Spleen (tissue), 11 donors: ENCODE measurements around the gene CIDEC. TPM values are rescaled to one million over a fixed set of nuclear protein-coding genes. Genes with fewer than 3 reads are reported as not detected.
"Not testable (repeated sequence)": the region's sequence is repeated elsewhere in the genome, so short reads cannot be mapped to it uniquely, and the experiment has no call there.

ENCODE experiments used
- DNase-seq: peaks from one replicate; pipeline ENCODE4 v3.0.0-alpha.2; 2020
- H3K27ac ChIP-seq, 8 donors: fragments of 200-600 bp; sonication (generic) in 7 of 8; 1 replicate in 4 of 8; 2 replicates in 4 of 8; pipeline versions ENCODE4 v1.5.0 to v1.8.0; 2016 to 2021; ENCODE audit warnings: inconsistent platforms in 4 of 8, mild to moderate bottlenecking in 4 of 8, moderate library complexity in 1 of 8
- H3K27me3 ChIP-seq, 7 donors: fragments of 200-600 bp; sonication (generic) in 6 of 7; replicated peaks in 1 of 7; 1 replicate in 4 of 7; 2 replicates in 3 of 7; pipeline versions ENCODE4 v1.5.0 to v1.8.0; 2016 to 2021; ENCODE audit warnings: inconsistent platforms in 3 of 7, mild to moderate bottlenecking in 1 of 7
- H3K36me3 ChIP-seq, 6 donors: fragments of 200-600 bp; sonication (generic) in 5 of 6; 1 replicate in 4 of 6; 2 replicates in 2 of 6; pipeline versions ENCODE4 v1.5.0 to v1.8.0; 2016 to 2021; ENCODE audit warnings: inconsistent platforms in 2 of 6
- H3K4me1 ChIP-seq, 6 donors: fragments of 200-600 bp; sonication (generic) in 5 of 6; 1 replicate in 3 of 6; 2 replicates in 3 of 6; pipeline versions ENCODE4 v1.5.0 to v1.8.0; 2016 to 2021; ENCODE audit warnings: inconsistent platforms in 3 of 6
- H3K4me3 ChIP-seq, 8 donors: fragments of 200-600 bp; sonication (generic) in 7 of 8; 1 replicate in 4 of 8; 2 replicates in 4 of 8; pipeline versions ENCODE4 v1.5.0 to v1.8.0; 2016 to 2021; ENCODE audit warnings: inconsistent platforms in 4 of 8, mild to moderate bottlenecking in 4 of 8, moderate library complexity in 2 of 8
- H3K9me3 ChIP-seq, 8 donors: fragments of 200-600 bp; sonication (generic) in 7 of 8; 1 replicate in 4 of 8; 2 replicates in 4 of 8; pipeline versions ENCODE4 v1.5.0 to v1.8.0; 2016 to 2021; ENCODE audit warnings: inconsistent platforms in 4 of 8
- CTCF ChIP-seq, 11 experiments: fragments of 200-600 bp in 7 of 11; fragments of 450-650 bp in 4 of 11; sonication (generic) in 4 of 11; IDR thresholded peaks in 8 of 11; conservative IDR thresholded peaks in 3 of 11; 1 replicate in 7 of 11; 2 replicates in 4 of 11; pipeline versions ENCODE4 v1.4.0 to v1.8.0; 2016 to 2021; ENCODE audit warnings: antibody characterized with exemption in 11 of 11, inconsistent platforms in 4 of 11, mild to moderate bottlenecking in 1 of 11
- POLR2A ChIP-seq, 3 donors: fragments of 450-650 bp; IDR thresholded peaks; one replicate each; pipeline ENCODE4 v1.5.1; 2017; ENCODE audit warnings: antibody characterized with exemption in 3 of 3, mild to moderate bottlenecking in 1 of 3
- POLR2AphosphoS5 ChIP-seq, 3 donors: sonication (generic); formaldehyde crosslinking; IDR thresholded peaks; one replicate each; pipeline ENCODE4 v1.5.1; 2017; ENCODE audit warnings: antibody characterized with exemption in 3 of 3
- WGBS, 5 donors: extraction: QIAGEN DNeasy Blood & Tissue Kit in 3 of 5; methylation state at CpG; one replicate each; pipeline versions ENCODE4 v1.1.5 to v1.1.7; 2013 to 2018; 5-methylcytosine and 5-hydroxymethylcytosine counted together
- intact Hi-C: fragments of 100-400 bp; cut with DNase I; formaldehyde crosslinking; loops from one replicate; pipeline ENCODE4 v1.15.0; 2023; ENCODE audit warnings: low total_unique reads
- polyA plus RNA-seq, 3 donors: library from polyadenylated mRNA; stranded (reverse); fragments of 200-250 nt; gene quantifications; one replicate each; pipeline ENCODE4 v1.2.1, GENCODE V29; 2013
- total RNA-seq, 7 donors: library from RNA; depleted of rRNA in 3 of 7; stranded (reverse); fragments of >200 nt in 3 of 7; fragmentation: NEBNext Ultra II Directional in 4 of 7; extraction: Animal tissue kit (Norgen Biotek cat#: 25700) in 4 of 7; gene quantifications; one replicate each; pipeline versions ENCODE4 v1.1.0 to v1.2.1, GENCODE V29; 2016 to 2021
- donor health status: healthy with polysubstance abuse.
- donor health status: DM: no; HTN: no; CAD: no; lungs with moderate emphysema.
- donor health status: DM: no; HTN: no; CAD: no.
- donor health status: Bipolar disorder and iron deficiency.
- donor health status: healthy.
- donor health status: DM: no; HTN: no; CAD: no.
- donor health status: DM: yes; HTN: yes; CAD: no.

Gene CIDEC
- total and polyA plus RNA-seq, 10 donors: 0.13 to 0.24 TPM; not detected in 8

GRCh38 chr3:9881441-9881840 is 1.4 kb upstream of the CIDEC start:
- Histone ChIP-seq H3K9me3 (no peaks in the 10 kb centered on the region), H3K27me3 (no peaks in the 10 kb centered on the region), H3K4me1 (no peaks in the 10 kb centered on the region), H3K36me3 (no peaks in the 10 kb centered on the region), H3K4me3 (no peak overlapping the region), H3K27ac (no peak overlapping the region)
- no peak for DNase-seq
- intact Hi-C loops: no loop called here
- 86 to 97% (median 93%) methylated on average over 1 of the region's 1 CpG for WGBS, 5 donors
- TF ChIP-seq CTCF (IDR thresholded peaks at IDR 0.05 in 8 of 11, conservative IDR thresholded peaks at IDR 0.05 in 3 of 11) (no peak), POLR2AphosphoS5 (IDR thresholded peaks at IDR 0.05) (no peak), POLR2A (IDR thresholded peaks at IDR 0.05) (no peak)

- Histone ChIP-seq H3K9me3 (no peaks in the 10 kb centered on the region), H3K4me1 (no peaks in the 10 kb centered on the region), H3K27ac (no peak overlapping the region), H3K27me3 (no peaks in the 10 kb centered on the region), H3K36me3 (no peaks in the 10 kb centered on the region), H3K4me3 (no peak overlapping the region)
- intact Hi-C loops: no loop called here
- DNase-seq: no peak
- no peak for TF ChIP-seq POLR2AphosphoS5 (IDR thresholded peaks at IDR 0.05)
- no peak for TF ChIP-seq CTCF (IDR thresholded peaks at IDR 0.05 in 8 of 11, conservative IDR thresholded peaks at IDR 0.05 in 3 of 11)
- no peak for TF ChIP-seq POLR2A (IDR thresholded peaks at IDR 0.05)
- 76 to 89% (median 82%) methylated on average over 5 of the region's 5 CpGs for WGBS, 5 donors
Measured at GRCh38 chr3:9878700-9879099, 1.4 kb downstream of the CIDEC start.

- no peak overlapping the region for H3K27ac ChIP-seq
- H3K36me3 ChIP-seq: no peaks in the 10 kb centered on the region
- intact Hi-C loops: no loop called here
- no peaks in the 10 kb centered on the region for H3K9me3 ChIP-seq
- H3K4me1 ChIP-seq: no peaks in the 10 kb centered on the region
- DNase-seq: peak; percentile 71
- no peak overlapping the region for H3K4me3 ChIP-seq
- TF ChIP-seq POLR2A (IDR thresholded peaks at IDR 0.05) (no peak), POLR2AphosphoS5 (IDR thresholded peaks at IDR 0.05) (no peak), CTCF (IDR thresholded peaks at IDR 0.05 in 8 of 11, conservative IDR thresholded peaks at IDR 0.05 in 3 of 11) (no peak)
- 29 to 95% (median 92%) methylated on average over 1 to 12 of the region's 12 CpGs for WGBS, 5 donors
- no peaks in the 10 kb centered on the region for H3K27me3 ChIP-seq
Measured at GRCh38 chr3:9876991-9877390, 3.1 kb downstream of the CIDEC start.

GRCh38 chr3:9876255-9876654 is 3.8 kb downstream of the CIDEC start:
- WGBS, 5 donors: 81 to 85% (median 83%) methylated on average over 4 of the region's 4 CpGs
- intact Hi-C loops, H3K9me3 ChIP-seq, DNase-seq, H3K27ac ChIP-seq, H3K27me3 ChIP-seq, H3K4me1 ChIP-seq, H3K36me3 ChIP-seq, H3K4me3 ChIP-seq: not testable (repeated sequence)

- TF ChIP-seq CTCF (IDR thresholded peaks at IDR 0.05 in 8 of 11, conservative IDR thresholded peaks at IDR 0.05 in 3 of 11) (no peak), POLR2AphosphoS5 (IDR thresholded peaks at IDR 0.05) (no peak), POLR2A (IDR thresholded peaks at IDR 0.05) (no peak)
- no peaks in the 10 kb centered on the region for H3K4me1 ChIP-seq
- no peaks in the 10 kb centered on the region for H3K9me3 ChIP-seq
- H3K27me3 ChIP-seq: no peaks in the 10 kb centered on the region
- no peak for DNase-seq
- H3K36me3 ChIP-seq: no peaks in the 10 kb centered on the region
- no peak overlapping the region for H3K27ac ChIP-seq
- intact Hi-C loops: no loop called here
- no peak overlapping the region for H3K4me3 ChIP-seq
Measured at GRCh38 chr3:9875448-9875847, 4.6 kb downstream of the CIDEC start.

- intact Hi-C loops, H3K27ac ChIP-seq, H3K36me3 ChIP-seq, H3K4me3 ChIP-seq, H3K27me3 ChIP-seq, H3K9me3 ChIP-seq, H3K4me1 ChIP-seq: not testable (repeated sequence)
- DNase-seq: peak; percentile 6
- 93 to 97% (median 94%) methylated on average over 5 of the region's 5 CpGs for WGBS, 5 donors
Measured at GRCh38 chr3:9872067-9872466, 8.0 kb downstream of the CIDEC start.
